ENCODE measurements around the gene FBXO27. TPM values are rescaled to one million over a fixed set of nuclear protein-coding genes. Genes with fewer than 3 reads are reported as not detected.

The FBXO27 gene
- total and polyA plus RNA-seq, 12 donors, result 1.1 to 17.2 (median 2.8) TPM

DNA sequence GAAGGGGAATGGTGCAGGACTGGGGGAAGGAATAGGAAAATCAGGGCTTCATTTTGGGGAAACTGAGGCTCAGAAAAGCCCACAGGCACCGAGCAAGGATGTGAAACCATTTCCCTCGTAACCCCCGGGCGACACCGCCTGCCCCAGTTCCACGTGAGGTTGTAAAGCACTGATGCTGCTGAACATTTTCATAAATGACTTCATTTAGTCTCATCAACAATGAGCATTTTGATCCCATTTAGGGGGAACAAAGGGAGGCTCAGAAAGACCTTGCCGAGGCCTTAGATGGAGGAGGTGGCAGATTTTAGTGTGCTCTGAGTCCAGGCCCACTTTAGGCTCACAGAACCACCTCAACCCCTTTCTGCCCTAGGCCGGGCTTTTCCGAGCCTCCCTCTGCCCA lies 20.5 kb upstream of the FBXO27 start:
- no peaks in the 10 kb centered on the region for H3K4me1 ChIP-seq (replicated peaks in 1 of 2)
- TF ChIP-seq, protein P1, sequence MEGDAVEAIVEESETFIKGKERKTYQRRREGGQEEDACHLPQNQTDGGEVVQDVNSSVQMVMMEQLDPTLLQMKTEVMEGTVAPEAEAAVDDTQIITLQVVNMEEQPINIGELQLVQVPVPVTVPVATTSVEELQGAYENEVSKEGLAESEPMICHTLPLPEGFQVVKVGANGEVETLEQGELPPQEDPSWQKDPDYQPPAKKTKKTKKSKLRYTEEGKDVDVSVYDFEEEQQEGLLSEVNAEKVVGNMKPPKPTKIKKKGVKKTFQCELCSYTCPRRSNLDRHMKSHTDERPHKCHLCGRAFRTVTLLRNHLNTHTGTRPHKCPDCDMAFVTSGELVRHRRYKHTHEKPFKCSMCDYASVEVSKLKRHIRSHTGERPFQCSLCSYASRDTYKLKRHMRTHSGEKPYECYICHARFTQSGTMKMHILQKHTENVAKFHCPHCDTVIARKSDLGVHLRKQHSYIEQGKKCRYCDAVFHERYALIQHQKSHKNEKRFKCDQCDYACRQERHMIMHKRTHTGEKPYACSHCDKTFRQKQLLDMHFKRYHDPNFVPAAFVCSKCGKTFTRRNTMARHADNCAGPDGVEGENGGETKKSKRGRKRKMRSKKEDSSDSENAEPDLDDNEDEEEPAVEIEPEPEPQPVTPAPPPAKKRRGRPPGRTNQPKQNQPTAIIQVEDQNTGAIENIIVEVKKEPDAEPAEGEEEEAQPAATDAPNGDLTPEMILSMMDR (IDR thresholded peaks at IDR 0.05), result no peak
- no peak for TF ChIP-seq POLR2A (IDR thresholded peaks at IDR 0.05)
- no peak overlapping the region for H3K4me3 ChIP-seq
- intact Hi-C loops (cut with DNase I), result no loop called here
- 78 to 81% (median 80%) methylated on average over 7 to 9 of the region's 9 CpGs for WGBS, 4 donors
- H3K27me3 ChIP-seq, result no peaks in the 10 kb centered on the region
- no peaks in the 10 kb centered on the region for H3K9me3 ChIP-seq (replicated peaks in 1 of 3)
- no peaks in the 10 kb centered on the region for H3K36me3 ChIP-seq (replicated peaks in 1 of 2)
- H3K27ac ChIP-seq, result no peak overlapping the region
- no peak for DNase-seq

- Histone ChIP-seq H3K4me1 (replicated peaks in 1 of 2) (no peaks in the 10 kb centered on the region), H3K4me3 (no peak overlapping the region), H3K27me3 (no peaks in the 10 kb centered on the region), H3K36me3 (replicated peaks in 1 of 2) (no peaks in the 10 kb centered on the region), H3K27ac (no peak overlapping the region), H3K9me3 (replicated peaks in 1 of 3) (no peaks in the 10 kb centered on the region)
- TF ChIP-seq POLR2A (IDR thresholded peaks at IDR 0.05), result no peak
- TF ChIP-seq, protein P1 (IDR thresholded peaks at IDR 0.05), result peak; percentile 39 to 73 (median 62)
- intact Hi-C loops (cut with DNase I), result no loop called here
- 16 to 23% (median 21%) methylated on average over 6 to 10 of the region's 10 CpGs for WGBS, 4 donors
- DNase-seq, result peak; percentile 26 to 74 (median 62)
These were observed 19.9 kb upstream of the FBXO27 start for GRCh38 chr19:39052243-39052746.

- Histone ChIP-seq H3K9me3 (replicated peaks in 1 of 3) (no peaks in the 10 kb centered on the region), H3K4me3 (no peak overlapping the region), H3K27me3 (no peaks in the 10 kb centered on the region), H3K4me1 (replicated peaks in 1 of 2) (no peaks in the 10 kb centered on the region), H3K27ac (no peak overlapping the region), H3K36me3 (replicated peaks in 1 of 2) (no peaks in the 10 kb centered on the region)
- WGBS, 4 donors, result 56 to 79% (median 59%) methylated on average over 2 of the region's 2 CpGs
- no peak for TF ChIP-seq POLR2A (IDR thresholded peaks at IDR 0.05)
- TF ChIP-seq, protein P1 (IDR thresholded peaks at IDR 0.05), result no peak
- no peak for DNase-seq
- intact Hi-C loops (cut with DNase I), result no loop called here
These were observed 14.7 kb upstream of the FBXO27 start for GRCh38 chr19:39047073-39047472.

DNA sequence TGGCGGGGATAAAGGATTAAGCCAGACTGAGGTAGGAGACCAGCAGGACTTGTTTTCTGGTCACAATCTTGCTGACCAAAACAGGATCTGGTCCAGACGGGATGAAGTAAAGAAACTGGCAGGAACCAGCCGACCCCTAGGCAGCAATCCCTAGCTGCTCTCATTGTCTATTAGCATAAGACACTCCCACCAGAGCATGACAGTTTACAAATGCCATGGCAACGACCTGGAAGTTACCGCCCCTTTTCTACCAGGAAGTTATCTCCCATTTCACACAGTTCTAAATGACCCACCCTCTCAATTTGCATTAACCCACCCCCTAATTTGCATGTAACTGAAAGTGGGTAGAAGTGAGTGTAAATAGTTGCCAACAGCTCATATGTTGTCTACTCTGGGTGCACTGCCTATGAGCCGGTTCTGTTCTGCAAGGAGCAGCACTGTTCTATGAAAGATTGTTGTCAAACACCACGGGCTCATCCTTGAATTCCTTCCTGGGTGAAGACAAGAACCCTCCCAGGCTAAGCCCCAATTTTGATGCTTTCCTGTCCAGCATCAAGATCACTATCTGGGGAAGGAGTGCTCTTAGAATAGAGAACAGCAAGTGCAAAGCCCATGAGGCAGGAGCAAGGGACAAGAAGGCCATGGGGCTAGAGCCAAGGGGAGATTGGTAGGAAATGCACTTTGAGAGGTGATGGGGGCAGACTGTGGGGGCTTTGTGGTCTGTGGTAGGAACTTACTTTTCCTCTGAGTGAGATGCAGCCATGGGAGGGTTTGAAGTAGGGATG lies 13.9 kb upstream of the FBXO27 start:
- DNase-seq, result no peak
- 66 to 72% (median 68%) methylated on average over 7 of the region's 7 CpGs for WGBS, 4 donors
- no peaks in the 10 kb centered on the region for H3K36me3 ChIP-seq (replicated peaks in 1 of 2)
- H3K27me3 ChIP-seq, result no peaks in the 10 kb centered on the region
- H3K27ac ChIP-seq, result no peak overlapping the region
- intact Hi-C loops (cut with DNase I), result no loop called here
- TF ChIP-seq POLR2A (IDR thresholded peaks at IDR 0.05), result no peak
- TF ChIP-seq, protein P1 (IDR thresholded peaks at IDR 0.05), result no peak
- no peak overlapping the region for H3K4me3 ChIP-seq
- no peaks in the 10 kb centered on the region for H3K9me3 ChIP-seq (replicated peaks in 1 of 3)
- H3K4me1 ChIP-seq (replicated peaks in 1 of 2), result no peaks in the 10 kb centered on the region

All from adrenal gland (tissue), 12 donors.